Body of pancreas (tissue), 4 donors: Measurements from ENCODE around the gene CD151.

Experiments used
- CTCF ChIP-seq, 7 experiments: fragments of 450-650 bp in 4 of 7; fragments of 200-600 bp in 3 of 7; sonication (generic) in 3 of 7; IDR thresholded peaks; one replicate each; pipeline ENCODE4 v1.5.1; 2016 to 2019; ENCODE audit warnings: antibody characterized with exemption in 7 of 7
- POLR2A ChIP-seq, 3 donors: fragments of 450-650 bp; IDR thresholded peaks; one replicate each; pipeline ENCODE4 v1.6.1; 2016; ENCODE audit warnings: antibody characterized with exemption in 3 of 3, mild to moderate bottlenecking in 2 of 3

- TF ChIP-seq CTCF (IDR thresholded peaks at IDR 0.05) (no peak), POLR2A (IDR thresholded peaks at IDR 0.05) (peak in 2 of 3 donors; percentile 12 to 40)
These were observed 7.2 kb upstream of the CD151 start for GRCh38 chr11:825366-826226.
